Esophagus squamous epithelium (tissue), 5 donors: Measurements from ENCODE around the gene SEC62. TPM values are rescaled to one million over a fixed set of nuclear protein-coding genes. Genes with fewer than 3 reads are reported as not detected.

ENCODE experiments used
- DNase-seq: peaks from one replicate; lab custom pipeline; 2025; lab: John Stamatoyannopoulos, UW
- H3K27ac ChIP-seq, 4 donors: fragments of 200-600 bp; sonication (generic); one replicate each; pipeline ENCODE4 v1.5.1; 2016 to 2019; ENCODE audit warnings: mild to moderate bottlenecking in 1 of 4
- H3K27me3 ChIP-seq, 4 donors: fragments of 200-600 bp; sonication (generic); 1 replicate in 3 of 4; 2 replicates in 1 of 4; pipeline versions ENCODE4 v1.5.1 to v1.6.0; 2017 to 2021; ENCODE audit warnings: antibody characterized with exemption in 1 of 4
- H3K36me3 ChIP-seq, 3 donors: fragments of 200-600 bp; sonication (generic); one replicate each; pipeline ENCODE4 v1.5.1; 2016 to 2019
- H3K4me1 ChIP-seq, 3 donors: fragments of 200-600 bp; sonication (generic); one replicate each; pipeline ENCODE4 v1.5.1; 2017 to 2019
- H3K4me3 ChIP-seq, 4 donors: fragments of 200-600 bp; sonication (generic); 1 replicate in 3 of 4; 2 replicates in 1 of 4; pipeline ENCODE4 v1.5.1; 2016 to 2019; ENCODE audit warnings: mild to moderate bottlenecking in 2 of 4, moderate library complexity in 1 of 4
- H3K9me3 ChIP-seq, 3 donors: fragments of 200-600 bp; sonication (generic); one replicate each; pipeline ENCODE4 v1.5.1; 2016 to 2019
- POLR2A ChIP-seq, 4 donors: fragments of 450-650 bp; IDR thresholded peaks; one replicate each; pipeline ENCODE4 v1.6.1; 2017; ENCODE audit warnings: antibody characterized with exemption in 4 of 4, mild to moderate bottlenecking in 4 of 4, moderate library complexity in 3 of 4
- WGBS, 2 donors: methylation state at CpG; one replicate each; pipeline ENCODE4 v1.1.5; 2018; 5-methylcytosine and 5-hydroxymethylcytosine counted together
- intact Hi-C: fragments of 100-400 bp; cut with DNase I; formaldehyde crosslinking; loops from one replicate; pipeline ENCODE4 v1.15.0; 2022
- total RNA-seq, 4 donors: library from RNA; depleted of rRNA; stranded (reverse); fragments of >200 nt; gene quantifications; one replicate each; pipeline ENCODE4 v1.1.0, GENCODE V29; 2016
- TF ChIP-seq, protein P1 (sequence below), 6 experiments: fragments of 450-650 bp in 4 of 6; fragments of 200-600 bp in 2 of 6; sonication (generic) in 2 of 6; IDR thresholded peaks; one replicate each; pipeline ENCODE4 v1.5.1; 2016 to 2019; ENCODE audit warnings: antibody characterized with exemption in 6 of 6, mild to moderate bottlenecking in 4 of 6, moderate library complexity in 4 of 6
- donor health status: DM: yes; HTN: yes; CAD: no.

Gene SEC62
- total RNA-seq, 4 donors from 2014 or later, result 15.0 to 49.8 (median 23.6) TPM

DNA sequence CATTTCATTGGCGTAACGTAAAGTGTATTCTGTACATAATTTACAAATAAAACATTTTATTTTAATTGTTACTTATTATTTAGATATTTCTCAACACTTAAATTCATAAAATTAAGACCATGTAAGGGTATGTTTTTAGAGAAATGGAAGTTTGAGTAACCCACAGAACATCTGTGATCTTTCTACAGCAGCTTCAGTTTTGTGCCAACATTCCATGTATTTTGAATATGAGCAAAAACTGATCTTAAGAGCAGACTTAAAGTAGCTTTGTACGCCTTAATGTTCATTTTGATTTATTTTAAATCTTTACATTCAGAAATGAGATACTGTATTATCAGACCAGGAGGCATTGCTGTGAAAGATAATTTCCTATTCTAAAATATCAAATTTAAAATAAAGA, 27.2 kb downstream of the SEC62 start:
- Histone ChIP-seq H3K4me1 (no peaks in the 10 kb centered on the region), H3K27me3 (no peaks in the 10 kb centered on the region), H3K36me3 (peaks cover 0 to 79% (median 0%) of the 10 kb centered on the region in 3 donors), H3K27ac (no peak overlapping the region), H3K4me3 (no peak overlapping the region), H3K9me3 (no peaks in the 10 kb centered on the region)
- intact Hi-C loops, result no loop called here
- no peak for DNase-seq
- 84 to 91% methylated on average over 3 of the region's 3 CpGs for WGBS, 2 donors
- TF ChIP-seq POLR2A (IDR thresholded peaks at IDR 0.05), result no peak
- TF ChIP-seq, protein P1, sequence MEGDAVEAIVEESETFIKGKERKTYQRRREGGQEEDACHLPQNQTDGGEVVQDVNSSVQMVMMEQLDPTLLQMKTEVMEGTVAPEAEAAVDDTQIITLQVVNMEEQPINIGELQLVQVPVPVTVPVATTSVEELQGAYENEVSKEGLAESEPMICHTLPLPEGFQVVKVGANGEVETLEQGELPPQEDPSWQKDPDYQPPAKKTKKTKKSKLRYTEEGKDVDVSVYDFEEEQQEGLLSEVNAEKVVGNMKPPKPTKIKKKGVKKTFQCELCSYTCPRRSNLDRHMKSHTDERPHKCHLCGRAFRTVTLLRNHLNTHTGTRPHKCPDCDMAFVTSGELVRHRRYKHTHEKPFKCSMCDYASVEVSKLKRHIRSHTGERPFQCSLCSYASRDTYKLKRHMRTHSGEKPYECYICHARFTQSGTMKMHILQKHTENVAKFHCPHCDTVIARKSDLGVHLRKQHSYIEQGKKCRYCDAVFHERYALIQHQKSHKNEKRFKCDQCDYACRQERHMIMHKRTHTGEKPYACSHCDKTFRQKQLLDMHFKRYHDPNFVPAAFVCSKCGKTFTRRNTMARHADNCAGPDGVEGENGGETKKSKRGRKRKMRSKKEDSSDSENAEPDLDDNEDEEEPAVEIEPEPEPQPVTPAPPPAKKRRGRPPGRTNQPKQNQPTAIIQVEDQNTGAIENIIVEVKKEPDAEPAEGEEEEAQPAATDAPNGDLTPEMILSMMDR (IDR thresholded peaks at IDR 0.05), result no peak

DNA sequence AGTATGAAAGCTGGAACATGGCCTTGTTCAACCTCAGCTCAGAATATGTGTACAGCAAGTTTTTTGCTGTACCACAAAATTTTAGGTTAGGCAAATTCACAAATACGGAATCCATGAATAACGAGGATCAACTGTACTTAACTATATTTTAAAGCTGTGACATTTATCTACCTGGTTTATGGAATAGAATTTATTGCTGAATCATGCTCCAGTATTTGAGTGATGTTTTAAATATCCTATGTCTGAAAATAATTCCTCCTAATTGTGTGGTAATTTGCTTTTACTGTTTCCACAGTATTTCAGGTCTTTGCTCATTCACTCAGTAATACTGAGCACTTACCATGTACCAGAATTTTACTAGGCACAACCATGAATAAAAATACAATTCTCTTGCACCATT, 29.5 kb downstream of the SEC62 start:
- no peaks in the 10 kb centered on the region for H3K27me3 ChIP-seq
- H3K27ac ChIP-seq, result no peak overlapping the region
- no peaks in the 10 kb centered on the region for H3K9me3 ChIP-seq
- H3K4me1 ChIP-seq, result no peaks in the 10 kb centered on the region
- 91 to 92% methylated on average over 2 of the region's 2 CpGs for WGBS, 2 donors
- H3K36me3 ChIP-seq, result peaks cover 0 to 59% (median 0%) of the 10 kb centered on the region in 3 donors
- TF ChIP-seq POLR2A (IDR thresholded peaks at IDR 0.05), result no peak
- TF ChIP-seq, protein P1 (IDR thresholded peaks at IDR 0.05), result no peak
- intact Hi-C loops, result no loop called here
- no peak for DNase-seq
- H3K4me3 ChIP-seq, result no peak overlapping the region

DNA sequence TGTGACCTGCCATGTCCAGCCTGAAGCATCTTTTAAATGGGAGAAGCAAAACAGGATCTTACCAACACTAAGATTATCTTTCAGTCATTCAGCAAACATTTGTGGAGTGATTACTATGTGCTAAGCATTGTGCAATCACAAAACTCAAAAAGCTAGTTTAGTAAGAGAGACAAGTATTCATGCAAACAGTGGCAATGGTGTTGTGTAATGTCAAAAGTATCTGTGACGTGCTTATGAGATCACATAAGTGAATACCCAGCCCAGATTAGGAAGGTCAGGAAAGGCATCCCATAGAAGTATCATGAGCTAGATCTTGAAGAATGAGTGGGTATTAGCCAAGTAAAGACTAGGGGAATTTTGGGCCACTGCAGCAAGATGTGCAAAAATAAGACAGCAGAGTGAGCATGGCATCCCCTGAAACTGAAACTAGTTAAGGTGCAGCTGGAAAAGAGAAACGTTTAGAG, 32.1 kb downstream of the SEC62 start:
- no peak overlapping the region for H3K4me3 ChIP-seq
- intact Hi-C loops, result no loop called here
- no peaks in the 10 kb centered on the region for H3K9me3 ChIP-seq
- no peaks in the 10 kb centered on the region for H3K27me3 ChIP-seq
- peaks cover 0 to 33% (median 0%) of the 10 kb centered on the region in 3 donors for H3K36me3 ChIP-seq
- DNase-seq, result no peak
- TF ChIP-seq POLR2A (IDR thresholded peaks at IDR 0.05), result no peak
- TF ChIP-seq, protein P1 (IDR thresholded peaks at IDR 0.05), result no peak
- no peak overlapping the region for H3K27ac ChIP-seq
- 23 to 36% methylated on average over 2 of the region's 2 CpGs for WGBS, 2 donors
- H3K4me1 ChIP-seq, result peaks cover 0 to 7% (median 0%) of the 10 kb centered on the region in 3 donors

DNA sequence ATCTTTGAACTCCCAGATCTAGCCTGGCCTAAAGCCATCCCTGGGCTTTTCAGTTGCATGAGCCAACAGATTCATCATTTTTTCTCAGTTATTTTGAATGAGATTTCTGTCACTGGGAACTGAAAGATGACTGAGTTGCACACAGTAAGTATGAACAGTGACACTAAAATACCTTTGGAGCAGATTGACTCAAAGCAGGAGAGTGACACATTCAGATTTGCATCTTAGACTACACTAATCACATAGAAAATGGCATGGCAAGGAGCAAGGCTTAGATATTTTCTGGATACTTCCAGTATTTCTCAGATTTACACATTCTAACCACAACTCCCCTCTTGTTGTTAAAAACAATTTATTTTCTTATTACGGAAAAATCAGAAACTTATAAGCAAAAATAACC, 32.8 kb downstream of the SEC62 start:
- intact Hi-C loops, result no loop called here
- H3K36me3 ChIP-seq, result peaks cover 0 to 26% (median 0%) of the 10 kb centered on the region in 3 donors
- H3K9me3 ChIP-seq, result no peaks in the 10 kb centered on the region
- H3K27ac ChIP-seq, result no peak overlapping the region
- peaks cover 0 to 7% (median 0%) of the 10 kb centered on the region in 3 donors for H3K4me1 ChIP-seq
- DNase-seq, result no peak
- WGBS, 2 donors, result 79 to 100% methylated on average over 1 of the region's 1 CpG
- no peak for TF ChIP-seq POLR2A (IDR thresholded peaks at IDR 0.05)
- TF ChIP-seq, protein P1 (IDR thresholded peaks at IDR 0.05), result no peak
- H3K4me3 ChIP-seq, result no peak overlapping the region
- H3K27me3 ChIP-seq, result no peaks in the 10 kb centered on the region

DNA sequence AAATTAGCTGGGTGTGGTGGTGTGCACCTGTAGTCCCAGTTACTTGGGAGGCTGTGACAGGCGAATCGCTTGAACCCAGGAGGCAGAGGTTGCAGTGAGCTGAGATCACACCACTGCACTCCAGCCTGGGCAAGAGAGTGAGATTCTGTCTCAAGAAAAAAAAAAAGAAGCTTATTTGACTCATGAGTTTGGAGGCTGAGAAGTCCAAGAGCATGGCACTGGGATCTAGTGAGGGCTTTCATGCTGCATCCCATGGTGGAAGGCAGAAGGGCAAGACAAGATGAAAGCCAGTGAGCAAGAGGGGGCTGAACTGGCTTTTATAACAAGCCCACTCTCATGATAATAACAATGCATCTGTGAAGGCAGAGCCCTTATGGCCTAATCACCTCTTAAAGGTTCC, 33.4 kb downstream of the SEC62 start:
- H3K36me3 ChIP-seq, result peaks cover 0 to 19% (median 0%) of the 10 kb centered on the region in 3 donors
- H3K27ac ChIP-seq, result no peak overlapping the region
- DNase-seq, result no peak
- intact Hi-C loops, result no loop called here
- peaks cover 0 to 7% (median 0%) of the 10 kb centered on the region in 3 donors for H3K4me1 ChIP-seq
- no peak overlapping the region for H3K4me3 ChIP-seq
- H3K27me3 ChIP-seq, result no peaks in the 10 kb centered on the region
- WGBS, 2 donors, result 97 to 100% methylated on average over 2 of the region's 2 CpGs
- H3K9me3 ChIP-seq, result no peaks in the 10 kb centered on the region
- TF ChIP-seq, protein P1 (IDR thresholded peaks at IDR 0.05), result no peak
- no peak for TF ChIP-seq POLR2A (IDR thresholded peaks at IDR 0.05)
